Measurements from ENCODE around the gene PDE2A. TPM values are rescaled to one million over a fixed set of nuclear protein-coding genes. Genes with fewer than 3 reads are reported as not detected.

Gene PDE2A
- total RNA-seq, 4 donors from 2014 or later: 40.6 to 68.8 (median 47.6) TPM

- TF ChIP-seq POLR2A (IDR thresholded peaks at IDR 0.05; ENCODE audit: low read depth) (no peak), EP300 (IDR thresholded peaks at IDR 0.05) (no peak), POLR2AphosphoS5 (IDR thresholded peaks at IDR 0.05) (peak; percentile 56 to 63), CTCF (IDR thresholded peaks at IDR 0.05) (no peak)
- peaks cover 28 to 53% (median 43%) of the 10 kb centered on the region in 4 donors for H3K4me1 ChIP-seq
- intact Hi-C loops (cut with DNase I): loop anchor here (2.0 kb wide), 1 partner anchor 43 kb away; no protein-coding TSS in a partner anchor
Observed at GRCh38 chr11:72642043-72642883, 32.0 kb downstream of the PDE2A start.

GRCh38 chr11:72641522-72642042, 32.6 kb downstream of the PDE2A start:
- H3K4me1 ChIP-seq: peaks cover 35 to 59% (median 50%) of the 10 kb centered on the region in 4 donors
- H3K36me3 ChIP-seq: no peaks in the 10 kb centered on the region
- no peak for DNase-seq (ENCODE audit: extremely low spot score)
- no peaks in the 10 kb centered on the region for H3K27me3 ChIP-seq
- peak overlapping the region; percentile 64 to 71 (median 68) for H3K4me3 ChIP-seq
- H3K27ac ChIP-seq (replicated peaks in 1 of 4): peak overlapping the region; percentile 58 to 72 (median 68)
- WGBS: 37% methylated on average over 10 of the region's 12 CpGs
- no peaks in the 10 kb centered on the region for H3K9me3 ChIP-seq
- TF ChIP-seq EP300 (IDR thresholded peaks at IDR 0.05) (no peak), CTCF (IDR thresholded peaks at IDR 0.05) (no peak), POLR2AphosphoS5 (IDR thresholded peaks at IDR 0.05) (no peak), POLR2A (IDR thresholded peaks at IDR 0.05; ENCODE audit: low read depth) (no peak)
- intact Hi-C loops (cut with DNase I): loop anchor here (2.0 kb wide), 1 partner anchor 43 kb away; no protein-coding TSS in a partner anchor

More at GRCh38 chr11:72642043-72642883, 32.0 kb downstream of the PDE2A start:
- no peak for DNase-seq (ENCODE audit: extremely low spot score)
- H3K9me3 ChIP-seq: no peaks in the 10 kb centered on the region
- no peaks in the 10 kb centered on the region for H3K36me3 ChIP-seq
- H3K27me3 ChIP-seq: no peaks in the 10 kb centered on the region
- H3K4me3 ChIP-seq: peak overlapping the region; percentile 64 to 71 (median 68)
- H3K27ac ChIP-seq (replicated peaks in 1 of 4): peak overlapping the region; percentile 65 to 72 (median 71)
- WGBS: 0% methylated on average over 13 of the region's 85 CpGs

GRCh38 chr11:72639502-72640375, 34.5 kb downstream of the PDE2A start:
- Histone ChIP-seq H3K27me3 (no peaks in the 10 kb centered on the region), H3K4me1 (peaks cover 49 to 74% (median 62%) of the 10 kb centered on the region in 4 donors), H3K27ac (replicated peaks in 1 of 4) (peak overlapping the region in 3 of 4 donors; percentile 46 to 65 (median 51)), H3K4me3 (peak overlapping the region; percentile 64 to 71 (median 68)), H3K36me3 (no peaks in the 10 kb centered on the region), H3K9me3 (no peaks in the 10 kb centered on the region)
- intact Hi-C loops (cut with DNase I): no loop called here
- peak; percentile 50 to 60 for TF ChIP-seq POLR2AphosphoS5 (IDR thresholded peaks at IDR 0.05)
- no peak for TF ChIP-seq CTCF (IDR thresholded peaks at IDR 0.05)
- WGBS: 87% methylated on average over 23 of the region's 23 CpGs
- DNase-seq (ENCODE audit: extremely low spot score): no peak

GRCh38 chr11:72637926-72638325, 36.3 kb downstream of the PDE2A start:
- WGBS: 53% methylated on average over 6 of the region's 8 CpGs
- Histone ChIP-seq H3K27me3 (no peaks in the 10 kb centered on the region), H3K4me1 (peaks cover 56 to 83% (median 66%) of the 10 kb centered on the region in 4 donors), H3K4me3 (no peak overlapping the region), H3K36me3 (no peaks in the 10 kb centered on the region), H3K9me3 (no peaks in the 10 kb centered on the region), H3K27ac (replicated peaks in 1 of 4) (no peak overlapping the region)
- DNase-seq (ENCODE audit: extremely low spot score): no peak
- intact Hi-C loops (cut with DNase I): no loop called here
- TF ChIP-seq CTCF (IDR thresholded peaks at IDR 0.05) (no peak), POLR2A (IDR thresholded peaks at IDR 0.05; ENCODE audit: low read depth) (no peak), POLR2AphosphoS5 (IDR thresholded peaks at IDR 0.05) (no peak), EP300 (IDR thresholded peaks at IDR 0.05) (no peak)

Data from esophagus muscularis mucosa (tissue), 4 donors.